ENCODE data around the gene UBE2E2. TPM values are rescaled to one million over a fixed set of nuclear protein-coding genes. Genes with fewer than 3 reads are reported as not detected.

Gene UBE2E2
- total RNA-seq, 2 donors from 2014 or later = 6.4 to 9.6 TPM

GRCh38 chr3:23637339-23637738 lies 434.2 kb downstream of the UBE2E2 start:
- Mint-ChIP-seq H3K27ac (no peak overlapping the region), H3K27me3 (peaks cover 0 to 7% of the 10 kb centered on the region in 2 donors), H3K9me3 (no peaks in the 10 kb centered on the region), H3K4me1 (ENCODE audit: low read depth in 2 of 2) (no peaks in the 10 kb centered on the region), H3K36me3 (no peaks in the 10 kb centered on the region), H3K4me3 (no peak overlapping the region)
- no peak for ATAC-seq
- no peak for DNase-seq (ENCODE audit: low spot score)

- H3K9me3 Mint-ChIP-seq = no peaks in the 10 kb centered on the region
- H3K36me3 Mint-ChIP-seq = no peaks in the 10 kb centered on the region
- H3K4me1 Mint-ChIP-seq (ENCODE audit: low read depth in 2 of 2) = no peaks in the 10 kb centered on the region
- no peak for ATAC-seq
- peaks cover 0 to 10% of the 10 kb centered on the region in 2 donors for H3K27me3 Mint-ChIP-seq
- no peak for DNase-seq (ENCODE audit: low spot score)
- H3K4me3 Mint-ChIP-seq = no peak overlapping the region
- H3K27ac Mint-ChIP-seq = no peak overlapping the region
Measured at GRCh38 chr3:23640471-23641146, 437.5 kb downstream of the UBE2E2 start.

All from natural killer cell treated with Interleukin-12 subunit alpha and Interleukin-12 subunit beta and Interleukin-15 and Interleukin-18, amount 100 ng/mL, for 72 hours (primary cell).